ENCODE results near the gene IL34.

- TF ChIP-seq POLR2A (IDR thresholded peaks at IDR 0.05; ENCODE audit: low read length) = no peak
- no peak for TF ChIP-seq GATA1 (IDR thresholded peaks at IDR 0.05; ENCODE audit: low read depth, low read length)
Measured at GRCh38 chr16:70657956-70658355, 11.6 kb downstream of the IL34 start.

All from erythroblast (primary cell).